PFSK-1 (cell line): ENCODE data around the gene DSG1.

Experiments
- FOXP2 ChIP-seq: optimal IDR thresholded peaks from 2 replicates; pipeline ENCODE3; 2011; ENCODE audit warnings: borderline replicate concordance, control low read depth, inconsistent platforms; ENCODE audit not compliant: insufficient read depth; ENCODE audit errors: extremely low read length, extremely low read depth
- POLR2AphosphoS5 ChIP-seq: IDR thresholded peaks from 2 replicates; pipeline ENCODE4 v1.6.1; 2012; ENCODE audit warnings: low read depth, mild to moderate bottlenecking, control low read depth, low read length, moderate library complexity
- SIN3A ChIP-seq: IDR thresholded peaks from 2 replicates; pipeline ENCODE4 v1.6.1; 2012; ENCODE audit warnings: mild to moderate bottlenecking, low read length, moderate library complexity, borderline replicate concordance; ENCODE audit not compliant: insufficient read depth
- TAF1 ChIP-seq: IDR thresholded peaks from 2 replicates; pipeline ENCODE4 v1.6.1; 2012; ENCODE audit warnings: low read length, control low read depth, borderline replicate concordance; ENCODE audit not compliant: insufficient read depth
- TF ChIP-seq, protein P1 (sequence below), 2 experiments: IDR thresholded peaks; 2 replicates each; pipeline versions ENCODE4 v1.6.1 to v1.8.0; 2011 to 2012; ENCODE audit warnings: low read depth in 2 of 2, low read length in 2 of 2, control low read depth in 1 of 2, inconsistent platforms in 1 of 2, mild to moderate bottlenecking in 1 of 2, moderate library complexity in 1 of 2; ENCODE audit not compliant: insufficient read depth in 1 of 2

GRCh38 chr18:31281437-31281836, 36.5 kb upstream of the DSG1 start:
- TF ChIP-seq POLR2AphosphoS5 = no peak
- TF ChIP-seq TAF1 = no peak
- TF ChIP-seq, protein P1, sequence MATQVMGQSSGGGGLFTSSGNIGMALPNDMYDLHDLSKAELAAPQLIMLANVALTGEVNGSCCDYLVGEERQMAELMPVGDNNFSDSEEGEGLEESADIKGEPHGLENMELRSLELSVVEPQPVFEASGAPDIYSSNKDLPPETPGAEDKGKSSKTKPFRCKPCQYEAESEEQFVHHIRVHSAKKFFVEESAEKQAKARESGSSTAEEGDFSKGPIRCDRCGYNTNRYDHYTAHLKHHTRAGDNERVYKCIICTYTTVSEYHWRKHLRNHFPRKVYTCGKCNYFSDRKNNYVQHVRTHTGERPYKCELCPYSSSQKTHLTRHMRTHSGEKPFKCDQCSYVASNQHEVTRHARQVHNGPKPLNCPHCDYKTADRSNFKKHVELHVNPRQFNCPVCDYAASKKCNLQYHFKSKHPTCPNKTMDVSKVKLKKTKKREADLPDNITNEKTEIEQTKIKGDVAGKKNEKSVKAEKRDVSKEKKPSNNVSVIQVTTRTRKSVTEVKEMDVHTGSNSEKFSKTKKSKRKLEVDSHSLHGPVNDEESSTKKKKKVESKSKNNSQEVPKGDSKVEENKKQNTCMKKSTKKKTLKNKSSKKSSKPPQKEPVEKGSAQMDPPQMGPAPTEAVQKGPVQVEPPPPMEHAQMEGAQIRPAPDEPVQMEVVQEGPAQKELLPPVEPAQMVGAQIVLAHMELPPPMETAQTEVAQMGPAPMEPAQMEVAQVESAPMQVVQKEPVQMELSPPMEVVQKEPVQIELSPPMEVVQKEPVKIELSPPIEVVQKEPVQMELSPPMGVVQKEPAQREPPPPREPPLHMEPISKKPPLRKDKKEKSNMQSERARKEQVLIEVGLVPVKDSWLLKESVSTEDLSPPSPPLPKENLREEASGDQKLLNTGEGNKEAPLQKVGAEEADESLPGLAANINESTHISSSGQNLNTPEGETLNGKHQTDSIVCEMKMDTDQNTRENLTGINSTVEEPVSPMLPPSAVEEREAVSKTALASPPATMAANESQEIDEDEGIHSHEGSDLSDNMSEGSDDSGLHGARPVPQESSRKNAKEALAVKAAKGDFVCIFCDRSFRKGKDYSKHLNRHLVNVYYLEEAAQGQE (IDR thresholded peaks at IDR 0.05; ENCODE audit: insufficient read depth in 1 of 2, low read depth in 2 of 2, low read length in 2 of 2) = no peak
- TF ChIP-seq SIN3A = no peak
- TF ChIP-seq FOXP2 = no peak
